NT2/D1 (cell line): ENCODE data around the gene SS18L1.

Experiments used
- SUZ12 ChIP-seq: IDR thresholded peaks from 2 replicates; pipeline ENCODE4 v1.6.1; 2011; ENCODE audit not compliant: insufficient read length, insufficient read depth; ENCODE audit errors: extremely low read depth
- ZNF274 ChIP-seq: IDR thresholded peaks from 2 replicates; pipeline ENCODE4 v1.6.1; 2011; ENCODE audit warnings: mild to moderate bottlenecking, low read depth, low read length

DNA sequence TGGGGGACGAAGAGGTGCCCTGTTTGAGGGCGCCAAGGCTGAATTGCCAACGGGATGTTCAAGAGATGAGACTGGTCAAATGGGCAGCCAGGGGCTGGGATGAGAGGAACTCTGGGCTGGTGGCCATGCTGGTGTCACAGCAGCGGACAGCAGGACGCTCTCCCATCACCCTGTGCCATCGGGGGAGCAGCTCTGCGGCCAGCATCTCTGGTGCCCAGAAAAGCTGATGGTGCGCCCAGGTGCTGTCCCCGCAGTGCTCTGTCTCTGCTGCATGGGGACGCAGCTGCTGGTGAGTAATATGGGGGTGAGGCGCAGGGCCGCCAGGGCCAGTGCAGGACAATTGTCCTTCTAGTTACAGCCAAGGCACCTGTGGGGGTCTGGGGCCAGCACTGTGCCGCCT is 81.5 kb downstream of the SS18L1 start:
- TF ChIP-seq SUZ12: no peak
- TF ChIP-seq ZNF274: no peak
